Cardiac muscle cell (in vitro differentiated cells and primary cell): ENCODE data around the gene PIGM. TPM values are rescaled to one million over a fixed set of nuclear protein-coding genes. Genes with fewer than 3 reads are reported as not detected.

ENCODE experiments used
- DNase-seq, 2 donors: peaks; one replicate each; pipeline versions ENCODE4 v3.0.0 to v3.0.0-alpha.2; 2010 to 2017; ENCODE audit warnings: low read depth in 1 of 2, low spot score in 1 of 2
- H3K27ac ChIP-seq: fragments of 200-600 bp; sonication (generic); 2 replicates; pipeline ENCODE4 v1.5.1; 2016
- H3K27me3 ChIP-seq: fragments of 200-600 bp; sonication (generic); 2 replicates; pipeline ENCODE4 v1.6.0; 2016; ENCODE audit warnings: control low read depth
- H3K36me3 ChIP-seq: fragments of 200-600 bp; sonication (generic); 2 replicates; pipeline ENCODE4 v1.5.1; 2016; ENCODE audit warnings: control low read depth
- H3K4me1 ChIP-seq: fragments of 200-600 bp; sonication (generic); 2 replicates; pipeline ENCODE4 v1.8.1; 2017; ENCODE audit warnings: low read depth, mild to moderate bottlenecking, mixed run types
- H3K4me3 ChIP-seq: fragments of 200-600 bp; sonication (generic); 2 replicates; pipeline ENCODE4 v1.5.1; 2016; ENCODE audit warnings: mild to moderate bottlenecking
- H3K9me3 ChIP-seq: fragments of 200-600 bp; sonication (generic); 2 replicates; pipeline ENCODE4 v1.5.1; 2017; ENCODE audit warnings: low read depth, mild to moderate bottlenecking, control low read depth
- polyA plus RNA-seq: library from polyadenylated mRNA; unstranded; fragments of >200 nt; fragmentation: Nextera tagmentation; extraction: Ambion mirVana; gene quantifications from 2 replicates; pipeline ENCODE4 v1.2.1, GENCODE V29; 2016
- total RNA-seq: library from RNA; depleted of rRNA; stranded (reverse); fragments of >200 nt; gene quantifications from 2 replicates; pipeline ENCODE4 v1.2.3, GENCODE V29; 2016
- TF ChIP-seq, protein P1 (sequence below): IDR thresholded peaks from 2 replicates; pipeline ENCODE4 v1.5.1; 2012; ENCODE audit warnings: low read depth, mild to moderate bottlenecking, low read length

PIGM gene
- 3.7 and 4.7 TPM in 2 replicates for total RNA-seq
- polyA plus RNA-seq, result 4.9 and 5.9 TPM in 2 replicates

DNA sequence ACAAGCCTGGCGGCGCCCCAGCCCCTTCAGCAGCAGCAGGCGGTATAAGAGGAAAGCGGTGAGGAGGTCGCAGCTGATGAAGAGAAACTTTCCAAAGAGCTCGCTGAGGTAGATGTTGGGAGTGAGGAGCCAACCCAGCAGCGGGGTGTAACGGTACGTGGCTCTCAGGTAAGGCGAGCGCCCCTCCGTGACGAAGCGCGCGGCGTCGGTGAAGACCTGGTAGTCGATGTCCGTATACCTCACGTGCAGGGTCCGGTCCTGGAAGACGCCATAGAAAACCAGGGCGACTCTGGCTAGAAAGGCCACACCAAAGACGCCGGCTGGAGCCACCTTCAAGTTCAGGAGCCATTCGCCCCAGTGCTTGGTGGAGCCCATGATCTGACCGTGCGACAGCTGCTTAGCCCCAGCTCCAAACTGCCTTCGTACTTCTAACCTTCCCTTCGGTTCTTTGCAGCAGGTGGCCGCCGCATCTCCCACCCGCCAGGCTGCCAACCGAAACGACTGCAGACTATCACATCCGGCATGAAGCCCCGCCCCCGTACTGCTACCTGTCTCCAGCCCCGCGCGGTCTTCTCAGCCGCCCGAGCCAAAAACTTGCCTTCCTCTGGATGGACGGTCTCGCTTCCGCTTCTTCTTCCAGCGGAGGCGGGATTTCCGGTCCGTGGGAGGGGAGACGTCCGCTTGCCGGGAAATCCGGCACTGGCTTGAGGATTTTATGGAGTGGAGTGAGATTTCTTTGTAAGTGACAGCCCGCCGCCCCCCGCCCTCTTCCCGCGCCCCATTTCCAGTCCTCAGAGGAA is at the start of gene PIGM:
TSS of gene PIGM (minus strand) at position 626 of the 800 bp plus-strand sequence. CDS start at position 375, 251 bp downstream.
- H3K36me3 ChIP-seq, result no peaks in the 10 kb centered on the region
- peaks cover 24% of the 10 kb centered on the region for H3K27me3 ChIP-seq
- H3K27ac ChIP-seq, result peak within 1 kb of the TSS; percentile 68
- peaks cover 11% of the 10 kb centered on the region for H3K4me1 ChIP-seq
- DNase-seq, result peak; percentile 92 to 98
- peak within 1 kb of the TSS; percentile 84 for H3K4me3 ChIP-seq
- TF ChIP-seq, protein P1, sequence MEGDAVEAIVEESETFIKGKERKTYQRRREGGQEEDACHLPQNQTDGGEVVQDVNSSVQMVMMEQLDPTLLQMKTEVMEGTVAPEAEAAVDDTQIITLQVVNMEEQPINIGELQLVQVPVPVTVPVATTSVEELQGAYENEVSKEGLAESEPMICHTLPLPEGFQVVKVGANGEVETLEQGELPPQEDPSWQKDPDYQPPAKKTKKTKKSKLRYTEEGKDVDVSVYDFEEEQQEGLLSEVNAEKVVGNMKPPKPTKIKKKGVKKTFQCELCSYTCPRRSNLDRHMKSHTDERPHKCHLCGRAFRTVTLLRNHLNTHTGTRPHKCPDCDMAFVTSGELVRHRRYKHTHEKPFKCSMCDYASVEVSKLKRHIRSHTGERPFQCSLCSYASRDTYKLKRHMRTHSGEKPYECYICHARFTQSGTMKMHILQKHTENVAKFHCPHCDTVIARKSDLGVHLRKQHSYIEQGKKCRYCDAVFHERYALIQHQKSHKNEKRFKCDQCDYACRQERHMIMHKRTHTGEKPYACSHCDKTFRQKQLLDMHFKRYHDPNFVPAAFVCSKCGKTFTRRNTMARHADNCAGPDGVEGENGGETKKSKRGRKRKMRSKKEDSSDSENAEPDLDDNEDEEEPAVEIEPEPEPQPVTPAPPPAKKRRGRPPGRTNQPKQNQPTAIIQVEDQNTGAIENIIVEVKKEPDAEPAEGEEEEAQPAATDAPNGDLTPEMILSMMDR, result no peak
- no peaks in the 10 kb centered on the region for H3K9me3 ChIP-seq

DNA sequence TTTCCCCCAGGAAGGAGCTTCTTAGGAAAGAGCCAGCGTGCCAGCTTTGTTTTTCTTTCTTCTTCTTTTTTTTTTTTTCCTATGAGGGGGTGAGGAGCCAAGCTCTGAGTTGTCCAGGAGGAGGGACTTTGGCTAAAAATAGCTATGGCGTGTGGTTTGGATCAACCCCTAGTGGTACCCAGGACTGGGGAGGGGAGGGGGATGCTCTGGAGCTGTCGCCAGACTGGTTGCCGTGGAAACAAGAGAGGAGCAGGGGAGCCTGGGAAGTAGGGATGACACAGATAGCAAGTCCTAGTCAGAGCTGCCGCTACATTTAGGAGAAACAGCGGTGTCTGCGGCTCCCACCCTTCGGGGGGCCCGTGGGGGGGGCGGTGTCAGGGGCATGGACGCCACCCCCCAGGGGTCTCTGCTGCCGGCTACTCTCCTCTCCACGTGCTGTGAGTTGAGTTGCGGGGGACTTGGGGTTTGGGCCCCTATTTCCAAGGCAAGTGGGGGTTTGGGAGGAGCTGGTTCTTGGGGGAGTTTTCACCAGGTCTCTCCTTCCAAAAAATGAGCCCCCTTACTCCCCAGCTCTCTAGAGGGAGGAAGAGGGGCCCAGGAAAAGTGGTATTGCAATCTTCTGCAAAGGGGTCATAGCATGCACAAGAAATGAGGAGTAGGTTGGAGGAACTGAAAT is 49.6 kb upstream of the PIGM start, which contains the start of gene KCNJ9:
TSS of gene KCNJ9 (plus strand) at position 278 of the 676 bp plus-strand sequence. CDS start 2,493 bp downstream, outside the sequence.
- TF ChIP-seq, protein P1, result no peak
- H3K36me3 ChIP-seq, result no peaks in the 10 kb centered on the region
- H3K9me3 ChIP-seq, result no peaks in the 10 kb centered on the region
- H3K27me3 ChIP-seq, result peaks cover 74% of the 10 kb centered on the region
- H3K4me3 ChIP-seq, result no peak within 1 kb of the TSS
- peak in 1 of 2 donors; percentile 20 for DNase-seq
- no peak within 1 kb of the TSS for H3K27ac ChIP-seq
- no peaks in the 10 kb centered on the region for H3K4me1 ChIP-seq

DNA sequence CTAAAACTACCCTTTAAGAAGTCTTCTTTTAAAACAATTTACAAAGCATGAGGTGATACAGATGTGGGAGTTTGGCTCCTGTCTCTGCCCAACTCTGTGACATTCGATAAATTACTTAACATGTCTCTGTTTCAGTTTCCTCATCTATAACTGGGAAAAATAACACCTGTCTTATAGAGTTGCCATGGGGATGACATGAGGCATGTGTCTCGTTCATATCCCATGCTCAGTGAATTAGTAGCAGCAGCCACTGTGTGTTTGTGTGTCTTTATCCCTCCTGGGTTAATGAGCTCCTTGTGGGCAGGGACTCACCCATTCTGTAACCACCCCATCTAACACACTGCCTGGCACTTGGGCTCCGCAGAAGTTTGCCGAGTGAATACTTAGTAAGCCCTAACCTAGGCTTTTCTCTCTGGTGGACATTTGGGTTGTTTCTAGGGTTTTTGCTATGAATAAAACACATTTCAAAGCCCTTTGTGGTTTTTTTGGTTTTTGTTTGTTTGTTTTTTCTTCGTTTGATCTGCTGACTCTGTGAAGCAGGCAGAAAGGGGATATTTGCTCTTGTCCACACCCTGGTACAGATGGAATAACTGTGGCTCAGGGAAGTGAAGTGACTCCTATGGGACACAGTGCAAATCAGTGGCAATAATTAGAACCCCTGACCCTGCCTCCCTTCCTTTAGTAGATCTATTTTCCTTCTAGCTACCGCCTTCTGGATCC is 48.8 kb upstream of the PIGM start:
- Histone ChIP-seq H3K4me3 (no peak overlapping the region), H3K27ac (no peak overlapping the region), H3K36me3 (no peaks in the 10 kb centered on the region), H3K9me3 (no peaks in the 10 kb centered on the region), H3K27me3 (peaks cover 76% of the 10 kb centered on the region), H3K4me1 (no peaks in the 10 kb centered on the region)
- TF ChIP-seq, protein P1, result no peak
- no peak for DNase-seq

DNA sequence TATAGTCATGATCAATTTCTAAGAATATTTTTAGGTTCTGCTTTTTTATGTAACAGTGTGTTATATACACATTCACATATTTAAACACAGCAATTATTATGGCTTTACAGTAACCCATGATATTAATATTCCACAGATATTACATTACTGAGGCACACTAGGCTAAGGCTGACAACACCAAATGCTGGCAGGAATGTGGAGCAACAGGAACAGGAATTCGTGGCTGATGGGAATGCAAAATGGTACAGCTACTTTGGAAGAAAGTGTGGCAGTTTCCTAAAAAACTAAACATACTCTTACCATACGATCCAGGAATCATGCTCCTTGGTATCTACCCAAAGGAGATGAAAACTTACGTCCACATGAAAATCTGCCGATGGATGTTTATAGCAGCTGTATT is 47.7 kb upstream of the PIGM start:
- DNase-seq, result no peak
- TF ChIP-seq, protein P1, result no peak
- Histone ChIP-seq H3K27ac (no peak overlapping the region), H3K9me3 (no peaks in the 10 kb centered on the region), H3K36me3 (no peaks in the 10 kb centered on the region), H3K4me1 (no peaks in the 10 kb centered on the region), H3K4me3 (no peak overlapping the region), H3K27me3 (peaks cover 65% of the 10 kb centered on the region)

DNA sequence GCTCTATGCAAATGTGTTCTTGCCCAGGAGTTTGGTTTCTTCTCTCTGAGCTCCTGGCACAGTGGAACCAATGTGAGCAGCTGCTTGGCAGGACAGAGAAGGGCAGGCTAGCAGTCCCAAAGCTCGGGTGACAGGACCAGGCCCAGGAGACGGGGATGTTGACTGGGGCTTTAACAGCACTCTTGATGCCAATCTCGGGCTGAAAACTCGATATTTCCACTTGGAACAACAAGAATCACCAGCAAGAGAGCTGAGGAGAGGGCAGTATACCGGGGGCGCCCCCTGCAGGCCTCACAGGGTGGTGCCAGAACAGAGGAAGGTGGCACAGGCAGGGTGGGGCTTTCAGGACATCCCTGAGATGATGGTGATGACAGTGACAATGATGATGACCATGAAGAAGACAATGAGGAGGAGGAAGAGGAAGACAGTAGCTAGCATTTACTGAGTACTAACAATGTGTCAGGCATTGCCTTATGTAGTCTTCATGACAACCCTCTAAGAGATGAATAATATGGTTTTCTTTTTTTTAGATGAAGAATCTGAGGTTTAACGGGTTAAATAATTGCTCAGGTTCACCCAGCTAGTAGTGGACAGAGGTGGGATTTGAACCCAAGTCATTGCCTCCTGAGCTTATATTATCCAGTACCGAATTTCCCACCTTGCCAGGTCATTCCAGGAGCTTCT is 46.9 kb upstream of the PIGM start:
- H3K4me1 ChIP-seq, result no peaks in the 10 kb centered on the region
- no peak overlapping the region for H3K4me3 ChIP-seq
- TF ChIP-seq, protein P1, result peak; percentile 88
- H3K27me3 ChIP-seq, result peaks cover 57% of the 10 kb centered on the region
- H3K9me3 ChIP-seq, result no peaks in the 10 kb centered on the region
- no peaks in the 10 kb centered on the region for H3K36me3 ChIP-seq
- no peak overlapping the region for H3K27ac ChIP-seq
- DNase-seq, result peak; percentile 40 to 54
